ENCODE measurements around the gene NOPCHAP1.

- TF ChIP-seq CTCF (IDR thresholded peaks at IDR 0.05) (no peak), POLR2A (IDR thresholded peaks at IDR 0.05) (no peak)
Observed at GRCh38 chr12:104969343-104969742, 16.8 kb upstream of the NOPCHAP1 start.

Data from upper lobe of left lung (tissue), 4 donors.